K562 (cell line): Measurements from ENCODE around the gene CBFA2T2. TPM values are rescaled to one million over a fixed set of nuclear protein-coding genes. Genes with fewer than 3 reads are reported as not detected.

Source experiments
- ASH1L ChIP-seq: fragments of 450-650 bp; IDR thresholded peaks from 2 replicates; pipeline ENCODE4 v1.6.1; 2018; ENCODE audit warnings: borderline replicate concordance, mild to moderate bottlenecking, low read depth; ENCODE audit not compliant: partially characterized antibody
- CREB3 ChIP-seq: fragments of 450-650 bp; conservative IDR thresholded peaks from 2 replicates; pipeline ENCODE4 v1.6.1; 2016; ENCODE audit warnings: missing genetic modification characterization, low read depth, mild to moderate bottlenecking, missing compliant biosample characterization, moderate library complexity
- E2F5 ChIP-seq: sonication (generic); formaldehyde crosslinking; IDR thresholded peaks from 2 replicates; pipeline ENCODE4 v1.8.0; 2022; ENCODE audit warnings: mild to moderate bottlenecking, missing genetic modification reagents
- FOXA3 ChIP-seq, 2 experiments: fragments of 450-650 bp in 1 of 2; sonication (generic) in 1 of 2; formaldehyde crosslinking; IDR thresholded peaks in 1 of 2; conservative IDR thresholded peaks in 1 of 2; 2 replicates each; pipeline versions ENCODE4 v1.4.0 to v1.8.0; 2020 to 2022; ENCODE audit warnings: mild to moderate bottlenecking in 2 of 2, missing genetic modification reagents in 1 of 2
- HMGXB4 ChIP-seq: sonication (generic); formaldehyde crosslinking; IDR thresholded peaks from 2 replicates; pipeline ENCODE4 v1.8.1; 2023; ENCODE audit warnings: mild to moderate bottlenecking, missing genetic modification reagents
- HNRNPH1 ChIP-seq: fragments of 200-400 bp; formaldehyde crosslinking; optimal IDR thresholded peaks from 2 replicates; pipeline ENCODE3; 2017; ENCODE audit warnings: low read depth, mild to moderate bottlenecking, low read length, moderate library complexity
- IFI16 ChIP-seq: fragments of 250-450 bp; sonication (Bioruptor Pico); IDR thresholded peaks from 2 replicates; pipeline ENCODE4 v2.1.2; 2022; ENCODE audit warnings: mild to moderate bottlenecking, inconsistent platforms
- MEIS2 ChIP-seq: fragments of 450-650 bp; IDR thresholded peaks from 2 replicates; pipeline ENCODE4 v1.6.1; 2014; ENCODE audit warnings: mild to moderate bottlenecking; ENCODE audit not compliant: partially characterized antibody
- MYNN ChIP-seq, 2 experiments: sonication (generic); formaldehyde crosslinking in 1 of 2; IDR thresholded peaks; 2 replicates each; pipeline versions ENCODE4 v1.5.0 to v1.6.1; 2016 to 2020; ENCODE audit warnings: antibody characterized with exemption in 1 of 2, missing genetic modification reagents in 1 of 2
- NFXL1 ChIP-seq: fragments of 450-650 bp; formaldehyde crosslinking; IDR thresholded peaks from 2 replicates; pipeline ENCODE4 v1.4.0; 2021; ENCODE audit warnings: mild to moderate bottlenecking
- RBM17 ChIP-seq: fragments of 200-400 bp; formaldehyde crosslinking; IDR thresholded peaks from 2 replicates; pipeline ENCODE4 v1.6.1; 2017; ENCODE audit warnings: low read depth, mild to moderate bottlenecking, low read length, borderline replicate concordance
- RBM34 ChIP-seq: fragments of 200-400 bp; formaldehyde crosslinking; IDR thresholded peaks from 2 replicates; pipeline ENCODE4 v1.6.1; 2018; ENCODE audit warnings: low read length, borderline replicate concordance; ENCODE audit not compliant: insufficient read depth
- RFX7 ChIP-seq: fragments of 250-450 bp; sonication (Bioruptor Pico); IDR thresholded peaks from 2 replicates; pipeline ENCODE4 v1.5.1; 2021; ENCODE audit warnings: mild to moderate bottlenecking
- SIN3B ChIP-seq: fragments of 450-650 bp; IDR thresholded peaks from 2 replicates; pipeline ENCODE4 v1.6.1; 2017; ENCODE audit warnings: low read depth, mild to moderate bottlenecking, moderate library complexity
- SIX5 ChIP-seq, 2 experiments: IDR thresholded peaks; 2 replicates each; pipeline ENCODE4 v1.6.1; 2011; ENCODE audit warnings: low read length in 2 of 2, borderline replicate concordance in 1 of 2, low read depth in 1 of 2, mild to moderate bottlenecking in 1 of 2, moderate library complexity in 1 of 2; ENCODE audit not compliant: insufficient read depth in 1 of 2
- SNIP1 ChIP-seq: fragments of 450-650 bp; IDR thresholded peaks from 2 replicates; pipeline ENCODE4 v1.7.1; 2017; ENCODE audit warnings: low read depth, mild to moderate bottlenecking
- STAG1 ChIP-seq: sonication (generic); formaldehyde crosslinking; IDR thresholded peaks from 2 replicates; pipeline ENCODE4 v1.5.0; 2020; ENCODE audit warnings: missing genetic modification reagents, borderline replicate concordance
- THAP7 ChIP-seq: fragments of 250-450 bp; sonication (Bioruptor Pico); IDR thresholded peaks from 2 replicates; pipeline ENCODE4 v1.5.0; 2021
- TOE1 ChIP-seq, 2 experiments: fragments of 450-650 bp in 1 of 2; sonication (generic) in 1 of 2; formaldehyde crosslinking in 1 of 2; IDR thresholded peaks; 2 replicates each; pipeline versions ENCODE4 v1.7.1 to v1.8.0; 2016 to 2022; ENCODE audit warnings: borderline replicate concordance in 2 of 2, mild to moderate bottlenecking in 2 of 2, antibody characterized with exemption in 1 of 2, inconsistent platforms in 1 of 2, low read depth in 1 of 2, missing genetic modification reagents in 1 of 2, moderate library complexity in 1 of 2
- ZNF124 ChIP-seq: sonication (generic); formaldehyde crosslinking; IDR thresholded peaks from 2 replicates; pipeline ENCODE4 v1.8.1; 2022; ENCODE audit warnings: missing genetic modification reagents
- ZNF274 ChIP-seq: IDR thresholded peaks from 2 replicates; pipeline ENCODE4 v1.6.1; 2011; ENCODE audit warnings: low read depth, mild to moderate bottlenecking, low read length, moderate library complexity, borderline replicate concordance
- ZNF324 ChIP-seq: fragments of 250-450 bp; sonication (Bioruptor Pico); IDR thresholded peaks from 2 replicates; pipeline ENCODE4 v1.4.0; 2020; ENCODE audit warnings: mild to moderate bottlenecking
- ZNF584 ChIP-seq: fragments of 200-800 bp; sonication (Bioruptor generic); IDR thresholded peaks from 2 replicates; pipeline ENCODE4 v1.6.1; 2016; ENCODE audit warnings: low read depth, mild to moderate bottlenecking, missing genetic modification characterization, missing compliant biosample characterization
- ZNF77 ChIP-seq: fragments of 250-450 bp; sonication (Bioruptor Pico); IDR thresholded peaks from 2 replicates; pipeline ENCODE4 v1.5.0; 2020
- ZNF780A ChIP-seq: fragments of 250-450 bp; sonication (Bioruptor Pico); IDR thresholded peaks from 2 replicates; pipeline ENCODE4 v1.5.0; 2021; ENCODE audit warnings: mild to moderate bottlenecking
- polyA plus RNA-seq, 8 experiments: library from polyadenylated mRNA; depleted of rRNA in 4 of 8; stranded (reverse) in 5 of 8; unstranded in 3 of 8; fragments of >200 nt; fragmentation: Nextera tagmentation in 2 of 8; fragmentation: Illumina TruSeq in 1 of 8; extraction: Ambion mirVana in 2 of 8; extraction: Trizol in 1 of 8; gene quantifications; 2 replicates each; pipeline versions ENCODE4 v1.2.1 to v1.2.3, GENCODE V29; 2011 to 2014; ENCODE audit warnings: inconsistent platforms in 1 of 8, missing spikeins in 1 of 8
- total RNA-seq, 7 experiments: library from RNA; depleted of rRNA in 6 of 7; stranded (reverse); fragments of >200 nt in 6 of 7; fragmentation: Illumina TruSeq in 2 of 7; extraction: Trizol in 2 of 7; gene quantifications; 2 replicates each; pipeline versions ENCODE4 v1.2.1 to v1.2.3, GENCODE V29; 2011 to 2021; ENCODE audit warnings: low replicate concordance in 1 of 7

CBFA2T2 gene
- total and polyA plus RNA-seq, 9 of the 15 experiments (the other 6 are each of a cell fraction or from before 2014, with no cell fraction given), result 0.27 to 9.6 (median 5.8) TPM

GRCh38 chr20:33688938-33689424 lies 199.1 kb downstream of the CBFA2T2 start (continued):
- TF ChIP-seq MYNN (IDR thresholded peaks at IDR 0.05) (no peak), MYNN (CRISPR knock-in tag; IDR thresholded peaks at IDR 0.05) (no peak), ZNF584 (no peak), ZNF274 (no peak), THAP7 (CRISPR knock-in tag) (no peak), SIN3B (no peak), RBM17 (no peak), HMGXB4 (CRISPR knock-in tag) (no peak), ZNF324 (no peak), HNRNPH1 (no peak), SNIP1 (no peak), SIX5 (IDR thresholded peaks at IDR 0.05; ENCODE audit: borderline replicate concordance in 1 of 2, insufficient read depth in 1 of 2, low read depth in 1 of 2, low read length in 2 of 2) (no peak), CREB3 (tag) (no peak), TOE1 (IDR thresholded peaks at IDR 0.05; ENCODE audit: borderline replicate concordance) (no peak), TOE1 (CRISPR knock-in tag; IDR thresholded peaks at IDR 0.05; ENCODE audit: borderline replicate concordance, low read depth) (no peak), FOXA3 (CRISPR knock-in tag; conservative IDR thresholded peaks at IDR 0.05 in 1 of 2, IDR thresholded peaks at IDR 0.05 in 1 of 2) (peak in 1 of 2 experiments; percentile 69; a peak in 2 of 4 replicates), ZNF124 (CRISPR knock-in tag) (no peak), STAG1 (no peak), E2F5 (CRISPR knock-in tag) (no peak), ASH1L (no peak), IFI16 (CRISPR knock-in tag) (no peak), NFXL1 (CRISPR knock-in tag) (no peak), RBM34 (no peak), ZNF780A (CRISPR knock-in tag) (no peak), MEIS2 (peak; percentile 85), RFX7 (no peak), ZNF77 (CRISPR knock-in tag) (no peak)
